ENCODE measurements around the gene VIL1. TPM values are rescaled to one million over a fixed set of nuclear protein-coding genes. Genes with fewer than 3 reads are reported as not detected.

Gene VIL1
- total RNA-seq, 1 donor from 2014 or later = not detected

- DNase-seq (ENCODE audit: low read depth) = no peak
- no peak overlapping the region for H3K4me3 ChIP-seq (ENCODE audit: low read depth, low read length)
- no peak for TF ChIP-seq CTCF (conservative IDR thresholded peaks at IDR 0.05; ENCODE audit: low read depth, low read length)
Observed at GRCh38 chr2:218482651-218483050, 63.7 kb downstream of the VIL1 start.

GRCh38 chr2:218485986-218486667, 67.2 kb downstream of the VIL1 start:
- no peak for TF ChIP-seq CTCF (conservative IDR thresholded peaks at IDR 0.05; ENCODE audit: low read depth, low read length)
- H3K4me3 ChIP-seq (ENCODE audit: low read depth, low read length) = no peak overlapping the region
- no peak for DNase-seq (ENCODE audit: low read depth)

- TF ChIP-seq CTCF (conservative IDR thresholded peaks at IDR 0.05; ENCODE audit: low read depth, low read length) = no peak
- no peak overlapping the region for H3K4me3 ChIP-seq (ENCODE audit: low read depth, low read length)
- DNase-seq (ENCODE audit: low read depth) = no peak
Observed at GRCh38 chr2:218500501-218501060, 81.7 kb downstream of the VIL1 start.

GRCh38 chr2:218501665-218502064, 82.7 kb downstream of the VIL1 start:
- no peak for DNase-seq (ENCODE audit: low read depth)
- no peak for TF ChIP-seq CTCF (conservative IDR thresholded peaks at IDR 0.05; ENCODE audit: low read depth, low read length)
- no peak overlapping the region for H3K4me3 ChIP-seq (ENCODE audit: low read depth, low read length)

Other genes with a start within 250 kb of the VIL1 start
- 458 and 717 TPM in 2 replicates for gene ARPC2, start 201.9 kb upstream of the VIL1 start, total RNA-seq
- gene GPBAR1, start 158.1 kb upstream of the VIL1 start, total RNA-seq = 1.0 and 2.3 TPM in 2 replicates
- gene AAMP, start 149.0 kb upstream of the VIL1 start, total RNA-seq = 119 and 173 TPM in 2 replicates
- gene PNKD, start 148.6 kb upstream of the VIL1 start, total RNA-seq = 53.3 and 55.3 TPM in 2 replicates
- 109 and 165 TPM in 2 replicates for gene TMBIM1, start 126.6 kb upstream of the VIL1 start, total RNA-seq
- not detected in 2 replicates for gene CATIP, start 62.3 kb upstream of the VIL1 start, total RNA-seq
- 0.22 TPM in 1 of 2 replicates, not detected in the other for gene SLC11A1, start 36.9 kb upstream of the VIL1 start, total RNA-seq
- gene CTDSP1, start 19.3 kb upstream of the VIL1 start, total RNA-seq = 49.0 and 65.5 TPM in 2 replicates
- gene USP37, start 149.2 kb downstream of the VIL1 start, total RNA-seq = 6.8 and 14.9 TPM in 2 replicates
- 56.8 and 71.0 TPM in 2 replicates for gene CNOT9, start 149.7 kb downstream of the VIL1 start, total RNA-seq
- gene PLCD4, start 188.8 kb downstream of the VIL1 start, total RNA-seq = 0.29 and 0.58 TPM in 2 replicates
- gene ZNF142, start 240.5 kb downstream of the VIL1 start, total RNA-seq = 16.0 and 17.6 TPM in 2 replicates
- gene BCS1L, start 240.6 kb downstream of the VIL1 start, total RNA-seq = 38.2 and 62.1 TPM in 2 replicates